CD4-positive, alpha-beta T cell treated with Interferon alpha-2 for 1 hour (primary cell): ENCODE data around the gene CDK5RAP1.
"Not testable (repeated sequence)": the region's sequence is repeated elsewhere in the genome, so short reads cannot be mapped to it uniquely, and the experiment has no call there.

Source experiments
- DNase-seq, 2 donors: peaks; one replicate each; pipeline ENCODE4 v3.0.0-alpha.2; 2020 to 2022

The CDK5RAP1 gene

DNA sequence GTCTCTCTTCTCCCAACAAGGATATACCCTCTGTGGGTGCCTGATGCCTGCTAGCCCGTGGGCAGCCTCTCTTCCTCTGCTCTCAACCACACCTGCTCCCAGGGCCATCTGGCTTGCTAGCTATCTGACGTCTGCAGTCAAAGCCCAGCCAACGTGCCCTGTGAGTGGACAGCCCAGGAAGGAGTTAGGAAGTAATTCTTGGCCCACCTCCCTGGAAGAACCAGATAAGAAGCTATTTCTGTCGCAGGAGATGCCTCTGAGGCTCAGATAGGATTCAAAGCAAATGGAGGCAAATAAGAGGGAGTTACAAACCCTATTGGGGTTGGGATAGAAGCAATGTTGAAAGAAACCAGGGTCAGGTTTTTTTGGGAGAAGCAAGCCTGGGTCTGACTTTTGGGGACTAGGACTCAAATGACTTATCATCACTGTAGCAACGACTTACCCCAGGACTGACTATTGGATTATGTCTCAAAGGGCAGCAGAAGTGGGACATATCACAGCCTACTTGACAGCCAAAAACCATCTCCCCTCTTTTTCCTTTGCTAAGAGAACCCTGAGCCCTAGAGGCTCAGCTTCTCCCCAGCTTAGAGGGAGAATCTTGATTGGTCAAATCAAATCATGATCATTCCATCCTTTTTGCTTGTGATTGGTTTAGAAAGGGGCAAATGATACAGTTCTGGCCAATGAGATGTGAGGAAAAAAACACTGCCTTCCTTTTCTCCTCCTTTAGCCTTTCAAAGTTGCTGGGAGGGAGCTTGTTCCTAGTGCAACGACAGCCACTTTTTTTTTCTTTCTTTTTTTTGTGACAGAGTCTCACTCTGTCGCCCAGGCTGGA, 18.0 kb upstream of the CDK5RAP1 start:
- DNase-seq = no peak

GRCh38 chr20:33418033-33418432, 16.7 kb upstream of the CDK5RAP1 start:
- DNase-seq = no peak

DNA sequence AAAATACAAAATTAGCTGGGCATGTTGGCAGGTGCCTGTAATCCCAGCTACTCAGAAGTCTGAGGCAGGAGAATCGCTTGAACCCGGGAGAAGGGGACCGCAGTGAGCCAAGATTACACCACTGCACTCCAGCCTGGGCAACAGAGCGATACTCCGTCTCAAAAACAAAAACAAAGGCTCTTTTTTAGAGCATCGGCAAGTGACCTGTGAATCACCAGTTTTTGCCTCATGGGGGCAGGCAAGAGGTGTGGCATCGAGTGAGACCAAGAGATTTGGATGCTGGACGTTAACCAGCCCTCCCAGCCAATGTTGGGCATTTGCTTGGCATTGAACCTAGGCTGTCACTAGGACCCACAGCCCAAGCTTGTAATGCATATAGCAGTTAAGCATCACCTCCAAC, 14.6 kb upstream of the CDK5RAP1 start:
- peak in 1 of 2 donors; percentile 11 for DNase-seq

GRCh38 chr20:33412484-33412838, 11.1 kb upstream of the CDK5RAP1 start:
- no peak for DNase-seq

DNA sequence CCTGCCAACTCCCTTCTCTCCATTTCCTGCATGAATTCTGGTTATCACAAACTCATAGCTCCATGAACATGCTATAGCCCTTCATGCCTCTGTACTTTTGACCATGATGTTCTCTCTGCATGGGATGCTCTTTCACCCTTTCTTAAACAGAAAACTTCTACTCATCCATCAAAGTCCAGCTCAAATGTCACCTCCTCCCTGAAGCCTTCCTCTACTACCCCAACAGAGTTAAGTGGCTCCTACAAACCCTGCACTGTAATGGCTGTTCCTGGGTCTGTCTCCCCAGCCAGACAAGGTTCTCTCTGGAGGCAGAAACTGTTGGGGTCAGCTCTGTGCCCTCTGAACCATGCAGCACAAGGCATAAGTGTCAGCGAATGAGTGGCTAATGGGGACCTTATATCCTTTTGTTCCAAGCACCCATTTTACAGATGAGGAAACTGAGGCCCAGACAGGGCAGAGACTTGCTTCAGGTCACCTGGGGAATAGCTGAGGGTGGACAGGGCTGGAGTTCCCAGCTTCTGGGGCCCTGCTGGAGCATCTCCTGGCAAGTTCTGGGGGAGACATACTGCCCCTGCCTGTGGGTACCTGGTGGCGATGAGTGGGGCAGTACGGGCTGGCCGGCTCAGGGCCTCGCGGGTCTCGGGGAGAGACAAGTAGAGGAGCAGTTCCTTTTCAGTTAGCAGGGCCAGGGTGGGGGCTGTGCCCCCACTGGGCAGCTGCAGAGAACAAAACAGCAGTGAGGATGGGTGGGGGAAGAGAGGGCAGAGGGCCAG, 10.6 kb upstream of the CDK5RAP1 start:
- DNase-seq = no peak

GRCh38 chr20:33411242-33411641, 9.9 kb upstream of the CDK5RAP1 start:
- DNase-seq = no peak

GRCh38 chr20:33410081-33410742, 8.9 kb upstream of the CDK5RAP1 start:
- DNase-seq = no peak

GRCh38 chr20:33408716-33409654, 7.7 kb upstream of the CDK5RAP1 start:
- DNase-seq = peak in 1 of 2 donors; percentile 17

DNA sequence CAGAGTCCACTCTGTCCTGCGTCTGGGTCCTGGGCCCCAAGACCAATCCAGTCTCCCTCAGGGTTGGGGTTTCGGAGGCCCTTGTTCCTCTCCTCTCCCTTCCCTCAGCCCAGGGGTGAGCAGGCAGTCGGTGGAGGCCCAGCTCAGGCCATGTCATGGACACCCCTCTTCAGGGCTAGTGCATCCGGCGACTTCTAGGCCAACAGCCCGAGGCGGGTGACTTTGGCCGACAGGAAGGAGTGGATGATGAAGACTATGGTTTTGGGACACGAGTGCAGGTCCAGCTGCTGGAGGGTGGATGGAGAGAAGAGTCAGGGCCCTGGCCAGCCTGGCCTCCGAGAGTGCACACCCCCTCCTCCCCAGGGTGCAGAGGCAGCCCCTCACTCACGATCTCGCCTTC, 7.0 kb upstream of the CDK5RAP1 start:
- DNase-seq = no peak

DNA sequence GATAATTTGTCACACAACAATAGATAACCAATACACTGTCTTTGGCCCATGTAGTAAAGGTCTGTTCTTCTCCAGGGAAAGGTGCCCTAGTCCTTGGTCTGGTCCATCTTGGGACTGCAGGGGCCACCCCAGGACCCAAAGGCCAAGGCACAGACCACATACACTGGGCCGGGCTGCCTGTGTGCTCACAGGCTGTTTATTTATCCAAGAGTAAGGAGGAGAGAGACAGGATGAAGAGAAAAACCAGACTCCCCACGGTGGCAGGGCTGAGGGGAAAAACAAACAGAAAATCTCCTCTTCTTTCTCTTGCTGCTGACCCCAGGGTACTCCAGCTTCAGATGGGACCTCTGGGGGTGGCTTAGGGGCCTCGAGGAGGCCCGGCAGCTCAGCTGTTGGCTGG, 6.5 kb upstream of the CDK5RAP1 start:
- DNase-seq = no peak

- no peak for DNase-seq
Measured at GRCh38 chr20:33407251-33407650, 5.9 kb upstream of the CDK5RAP1 start.

DNA sequence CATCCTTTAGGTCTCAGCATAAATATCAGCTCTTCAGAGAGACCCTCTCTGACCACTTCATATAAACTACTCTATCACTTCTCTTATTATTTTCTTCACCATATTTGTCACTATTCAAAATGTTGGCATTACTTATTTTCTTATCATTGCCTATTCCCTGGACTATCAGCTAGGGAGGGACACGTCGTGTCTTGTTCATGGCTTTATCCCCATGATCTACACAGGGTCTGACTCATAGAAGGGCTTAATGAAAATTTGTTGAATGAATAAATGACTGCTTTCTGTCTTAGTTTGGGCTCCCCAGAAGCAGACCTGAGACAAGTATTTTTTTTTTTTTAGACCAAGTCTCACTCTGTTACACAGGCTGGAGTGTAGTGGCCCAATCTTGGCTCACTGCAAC, 3.0 kb upstream of the CDK5RAP1 start:
- DNase-seq = no peak

- no peak for DNase-seq
Measured at GRCh38 chr20:33401921-33402369, 626 bp upstream of the CDK5RAP1 start.

GRCh38 chr20:33400812-33401183, 521 bp downstream of the CDK5RAP1 start:
- DNase-seq = peak in 1 of 2 donors; percentile 14

- no peak for DNase-seq
Measured at GRCh38 chr20:33399924-33400323, 1.4 kb downstream of the CDK5RAP1 start.

DNA sequence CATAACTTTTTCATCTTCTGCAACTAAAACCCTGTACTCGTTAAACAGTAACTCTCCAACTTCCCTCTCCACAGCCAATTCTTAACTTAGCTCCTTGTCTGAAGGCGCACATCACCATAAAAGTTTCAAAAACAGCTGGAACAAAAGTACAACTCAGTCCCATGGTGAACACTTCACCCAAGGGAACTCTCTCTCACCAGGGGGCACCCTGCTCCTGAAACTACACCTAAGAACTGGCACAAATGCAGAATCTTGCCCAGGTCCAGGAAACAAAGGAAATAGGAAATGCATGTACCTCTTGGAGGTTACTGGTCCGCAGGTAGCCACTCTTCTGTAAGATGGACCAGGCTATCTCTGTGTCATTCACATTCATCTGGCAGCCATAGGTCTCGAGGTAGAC, 6.6 kb downstream of the CDK5RAP1 start:
- DNase-seq = no peak

GRCh38 chr20:33393609-33394008, 7.7 kb downstream of the CDK5RAP1 start:
- DNase-seq = no peak

- no peak for DNase-seq
Measured at GRCh38 chr20:33391722-33392415, 9.4 kb downstream of the CDK5RAP1 start.

- not testable (repeated sequence) for DNase-seq
Measured at GRCh38 chr20:33389326-33389725, 12.0 kb downstream of the CDK5RAP1 start.

- DNase-seq = no peak
Measured at GRCh38 chr20:33388268-33388667, 13.1 kb downstream of the CDK5RAP1 start.

DNA sequence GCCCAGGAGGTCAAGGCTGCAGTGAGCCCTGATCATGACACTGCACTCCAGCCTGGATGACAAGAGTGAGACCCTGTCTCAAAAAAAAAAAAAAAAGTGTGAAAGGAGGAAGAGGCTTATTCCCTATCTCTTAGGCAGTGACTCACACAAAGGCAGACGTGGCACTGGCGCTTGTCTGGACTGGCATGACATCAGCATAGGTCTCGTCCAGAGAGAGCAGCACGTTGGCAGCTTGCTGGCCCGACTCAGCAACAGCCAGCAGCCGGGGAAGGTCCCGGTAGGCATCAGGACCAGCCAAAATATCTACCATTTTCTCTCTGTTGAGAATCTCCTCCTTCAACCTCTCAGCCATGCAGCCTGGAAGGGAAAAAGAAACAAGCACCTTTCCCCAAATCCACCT, 14.1 kb downstream of the CDK5RAP1 start:
- no peak for DNase-seq

DNA sequence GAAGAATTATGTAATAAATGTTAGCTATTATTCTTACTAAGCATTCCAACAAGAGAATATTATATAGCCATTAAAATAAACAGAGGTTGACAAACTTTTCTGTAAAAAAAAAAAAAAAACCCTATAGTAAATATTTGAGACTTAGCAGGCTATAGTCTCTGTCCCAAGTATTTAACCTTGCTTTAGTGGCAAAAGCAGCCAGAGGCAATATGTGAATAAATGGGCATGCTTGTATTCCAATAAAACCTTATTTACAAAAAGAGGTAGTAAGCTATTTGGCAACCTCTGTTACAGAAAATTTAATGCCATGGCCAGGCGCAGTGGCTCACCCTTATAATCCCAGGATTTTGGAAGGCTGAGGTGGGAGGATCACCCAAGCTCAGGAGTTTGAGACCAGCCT, 14.6 kb downstream of the CDK5RAP1 start:
- no peak for DNase-seq
